RWPE2 (cell line): Measurements from ENCODE around the gene DRICH1.
"Not testable (repeated sequence)": the region's sequence is repeated elsewhere in the genome, so short reads cannot be mapped to it uniquely, and the experiment has no call there.

Experiments used
- ATAC-seq: fragments of 200-7000 bp; cut with Tn5 transposase; 3 replicates; pipeline ENCODE4 v1.9.1; 2021; ENCODE audit warnings: low read depth
- DNase-seq: peaks from one replicate; pipeline ENCODE4 v3.0.0-alpha.2; 2020; ENCODE audit warnings: low spot score
- H3K27ac ChIP-seq: fragments of 450-650 bp; 2 replicates; pipeline ENCODE4 v1.5.1; 2017; ENCODE audit warnings: mild to moderate bottlenecking; ENCODE audit not compliant: poor library complexity, severe bottlenecking
- H3K27me3 ChIP-seq: fragments of 250-450 bp; sonication (Bioruptor Pico); 2 replicates; pipeline ENCODE4 v1.5.1; 2021; ENCODE audit warnings: mild to moderate bottlenecking, moderate library complexity; ENCODE audit not compliant: insufficient read depth, poor library complexity, severe bottlenecking
- H3K36me3 ChIP-seq: fragments of 250-450 bp; sonication (Bioruptor Pico); 2 replicates; pipeline ENCODE4 v1.5.1; 2020; ENCODE audit warnings: low read depth, mild to moderate bottlenecking, moderate library complexity
- H3K4me1 ChIP-seq: fragments of 250-450 bp; sonication (Bioruptor Pico); 2 replicates; pipeline ENCODE4 v1.5.1; 2021; ENCODE audit warnings: mild to moderate bottlenecking, moderate library complexity; ENCODE audit not compliant: insufficient read depth, poor library complexity, severe bottlenecking
- H3K4me3 ChIP-seq: fragments of 250-450 bp; sonication (Bioruptor Pico); 2 replicates; pipeline ENCODE4 v1.5.1; 2021; ENCODE audit warnings: mild to moderate bottlenecking, moderate library complexity; ENCODE audit not compliant: severe bottlenecking
- H3K9me3 ChIP-seq: fragments of 250-450 bp; sonication (Bioruptor Pico); 2 replicates; pipeline ENCODE4 v1.5.1; 2021; ENCODE audit warnings: mild to moderate bottlenecking, moderate library complexity; ENCODE audit not compliant: severe bottlenecking
- TF ChIP-seq, protein P1 (sequence below): fragments of 450-650 bp; IDR thresholded peaks from one replicate; pipeline ENCODE4 v1.5.1; 2017; ENCODE audit warnings: mild to moderate bottlenecking, moderate library complexity; ENCODE audit not compliant: poor library complexity, severe bottlenecking

DRICH1 gene

GRCh38 chr22:23638611-23639010 is 6.5 kb upstream of the DRICH1 start:
- Histone ChIP-seq H3K4me1 (no peaks in the 10 kb centered on the region), H3K36me3 (no peaks in the 10 kb centered on the region), H3K27me3 (no peaks in the 10 kb centered on the region), H3K9me3 (no peaks in the 10 kb centered on the region), H3K27ac (no peak overlapping the region), H3K4me3 (no peak overlapping the region)
- DNase-seq (no peak), ATAC-seq (no peak)
- TF ChIP-seq, protein P1, sequence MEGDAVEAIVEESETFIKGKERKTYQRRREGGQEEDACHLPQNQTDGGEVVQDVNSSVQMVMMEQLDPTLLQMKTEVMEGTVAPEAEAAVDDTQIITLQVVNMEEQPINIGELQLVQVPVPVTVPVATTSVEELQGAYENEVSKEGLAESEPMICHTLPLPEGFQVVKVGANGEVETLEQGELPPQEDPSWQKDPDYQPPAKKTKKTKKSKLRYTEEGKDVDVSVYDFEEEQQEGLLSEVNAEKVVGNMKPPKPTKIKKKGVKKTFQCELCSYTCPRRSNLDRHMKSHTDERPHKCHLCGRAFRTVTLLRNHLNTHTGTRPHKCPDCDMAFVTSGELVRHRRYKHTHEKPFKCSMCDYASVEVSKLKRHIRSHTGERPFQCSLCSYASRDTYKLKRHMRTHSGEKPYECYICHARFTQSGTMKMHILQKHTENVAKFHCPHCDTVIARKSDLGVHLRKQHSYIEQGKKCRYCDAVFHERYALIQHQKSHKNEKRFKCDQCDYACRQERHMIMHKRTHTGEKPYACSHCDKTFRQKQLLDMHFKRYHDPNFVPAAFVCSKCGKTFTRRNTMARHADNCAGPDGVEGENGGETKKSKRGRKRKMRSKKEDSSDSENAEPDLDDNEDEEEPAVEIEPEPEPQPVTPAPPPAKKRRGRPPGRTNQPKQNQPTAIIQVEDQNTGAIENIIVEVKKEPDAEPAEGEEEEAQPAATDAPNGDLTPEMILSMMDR: no peak

DNA sequence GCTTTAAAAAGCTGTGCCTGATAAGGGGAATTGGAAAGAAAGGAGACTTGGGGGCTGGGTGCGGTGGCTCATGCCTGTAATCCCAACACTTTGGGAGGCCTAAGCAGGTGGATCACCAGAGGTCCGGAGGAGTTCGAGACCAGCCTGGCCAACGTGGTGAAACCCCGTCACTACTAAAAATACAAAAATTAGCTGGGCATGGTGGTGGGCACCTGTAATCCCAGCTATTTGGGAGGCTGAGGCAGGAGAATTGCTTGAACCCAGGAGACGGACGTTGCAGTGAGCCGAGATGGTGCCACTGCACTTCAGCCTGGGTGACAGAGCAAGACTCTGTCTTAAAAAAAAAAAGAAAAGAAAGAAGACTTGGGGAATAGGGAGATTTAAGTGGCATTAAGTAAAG is 3.2 kb upstream of the DRICH1 start:
- H3K27ac ChIP-seq, H3K9me3 ChIP-seq, H3K36me3 ChIP-seq, ATAC-seq, H3K4me1 ChIP-seq, H3K27me3 ChIP-seq, H3K4me3 ChIP-seq, DNase-seq: not testable (repeated sequence)

DNA sequence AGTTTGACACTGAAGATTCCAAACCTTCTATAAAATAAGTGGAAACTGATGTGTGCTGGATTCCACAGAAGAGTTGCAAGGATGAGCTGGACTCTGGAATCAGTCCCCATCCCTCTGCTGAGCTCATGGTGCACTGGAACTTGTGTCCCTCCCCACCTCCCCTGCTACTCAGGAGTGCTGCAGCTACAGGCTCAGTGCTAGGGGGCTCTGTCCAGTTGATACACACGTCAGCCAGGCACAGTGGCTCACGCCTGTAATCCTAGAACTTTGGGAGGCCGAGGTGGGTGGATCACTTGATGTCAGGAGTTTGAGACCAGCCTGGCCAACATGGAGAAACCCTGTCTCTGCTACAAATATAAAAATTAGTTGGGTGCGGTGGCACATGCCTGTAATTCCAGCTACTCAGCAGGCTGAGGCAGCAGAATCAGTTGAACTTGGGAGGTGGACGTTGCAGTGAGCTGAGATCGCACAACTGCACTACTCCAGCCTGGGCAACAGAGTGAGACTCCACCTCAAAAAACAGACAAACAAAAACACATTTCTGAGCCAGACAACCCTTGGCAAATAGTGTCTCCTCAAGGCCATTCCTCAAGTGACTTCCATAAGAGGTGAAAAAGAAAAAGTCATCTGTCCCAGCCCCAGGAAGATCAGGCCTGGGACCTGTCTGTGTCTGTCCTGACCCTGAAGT is 3.9 kb downstream of the DRICH1 start:
- not testable (repeated sequence) for H3K27ac ChIP-seq, H3K27me3 ChIP-seq, H3K9me3 ChIP-seq, H3K4me3 ChIP-seq, H3K36me3 ChIP-seq, H3K4me1 ChIP-seq, DNase-seq, ATAC-seq

DNA sequence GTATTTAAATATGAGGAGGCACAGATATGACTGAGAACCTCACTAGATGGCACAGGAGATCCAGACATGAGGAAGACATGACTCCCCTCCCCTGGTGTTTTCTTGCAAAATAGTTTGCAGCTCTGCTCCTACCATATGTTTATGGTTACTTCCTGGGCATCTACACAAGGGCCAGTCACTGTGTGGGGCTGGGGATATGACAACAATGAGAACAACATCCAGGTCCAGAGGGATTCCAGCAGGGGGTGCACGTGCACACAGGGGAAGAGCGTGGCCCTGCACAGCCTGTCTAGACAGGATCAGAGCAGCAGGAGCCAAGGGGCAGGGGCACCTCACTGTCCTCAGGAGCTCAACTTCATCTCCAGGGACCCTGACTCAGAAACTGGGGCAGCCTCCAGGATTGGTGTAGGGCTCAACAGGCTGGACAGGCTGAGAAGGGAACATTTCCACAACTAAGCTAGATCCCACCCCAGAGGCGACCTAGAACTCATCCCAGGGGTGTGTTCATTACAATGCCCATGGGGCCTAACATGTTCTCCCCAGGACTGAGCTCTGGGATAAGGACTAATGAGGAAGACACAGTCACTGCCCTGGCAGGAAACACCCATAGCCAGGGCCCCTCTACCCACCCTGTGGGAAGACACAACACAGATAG is 4.6 kb downstream of the DRICH1 start:
- H3K4me3 ChIP-seq, H3K27me3 ChIP-seq, H3K9me3 ChIP-seq, H3K36me3 ChIP-seq, H3K27ac ChIP-seq, ATAC-seq, DNase-seq, H3K4me1 ChIP-seq: not testable (repeated sequence)

DNA sequence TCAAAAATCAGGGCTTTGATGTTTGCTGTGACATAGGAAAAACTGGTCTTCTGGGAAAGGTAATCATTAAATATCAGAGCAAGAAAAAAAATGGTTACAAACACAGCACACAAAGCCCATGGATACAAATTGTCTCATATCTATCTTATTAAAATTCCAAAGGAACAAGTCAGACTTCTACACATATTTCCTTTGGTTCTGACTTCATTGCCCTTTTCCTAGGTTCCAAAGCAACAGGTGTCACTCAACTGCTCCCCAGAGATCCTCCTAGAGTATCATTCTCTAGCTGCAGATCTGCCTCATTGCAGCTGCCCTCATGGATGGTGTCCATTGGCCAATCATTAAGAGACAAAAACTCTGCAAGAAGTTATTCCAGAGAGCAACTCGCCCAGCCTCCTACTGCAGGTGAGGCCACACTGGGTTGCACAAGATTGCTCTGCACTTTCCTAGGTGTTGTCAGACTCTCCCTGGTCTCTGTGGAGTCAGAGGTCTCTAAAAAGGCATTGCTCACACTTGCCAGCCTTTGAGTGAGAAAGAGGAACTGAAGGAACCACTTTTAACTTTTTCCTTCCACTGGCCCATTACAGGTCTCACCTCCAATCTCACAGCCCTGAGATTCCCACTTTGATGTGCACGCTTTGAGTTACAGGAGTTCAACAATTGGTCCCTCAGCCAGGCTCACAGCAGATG is 5.7 kb downstream of the DRICH1 start:
- no peak for DNase-seq
- no peak overlapping the region for H3K27ac ChIP-seq
- TF ChIP-seq, protein P1: no peak
- H3K27me3 ChIP-seq: no peaks in the 10 kb centered on the region
- no peaks in the 10 kb centered on the region for H3K36me3 ChIP-seq
- no peaks in the 10 kb centered on the region for H3K4me1 ChIP-seq
- ATAC-seq: no peak
- H3K9me3 ChIP-seq: no peaks in the 10 kb centered on the region
- H3K4me3 ChIP-seq: no peak overlapping the region

DNA sequence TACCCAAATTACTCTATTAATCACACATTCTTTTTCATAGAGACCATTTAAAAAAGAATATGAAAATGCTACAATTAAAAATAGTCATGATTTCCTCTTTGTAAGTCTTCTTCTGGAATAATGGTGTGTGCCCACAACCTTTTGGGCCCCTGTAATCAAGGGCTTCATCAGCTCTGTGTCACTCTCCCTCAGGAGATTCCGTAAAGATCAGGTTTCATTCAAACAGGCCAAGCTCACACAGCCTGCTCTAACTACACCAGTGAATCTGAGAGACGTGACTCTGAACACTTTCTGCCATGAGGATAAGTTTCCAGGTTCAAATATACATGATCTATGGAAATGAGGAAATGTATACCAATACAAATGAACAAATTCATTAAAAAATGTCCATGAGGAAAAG is 9.5 kb downstream of the DRICH1 start:
- DNase-seq: no peak
- TF ChIP-seq, protein P1: no peak
- Histone ChIP-seq H3K4me3 (no peak overlapping the region), H3K36me3 (no peaks in the 10 kb centered on the region), H3K4me1 (no peaks in the 10 kb centered on the region), H3K27me3 (no peaks in the 10 kb centered on the region), H3K27ac (no peak overlapping the region), H3K9me3 (no peaks in the 10 kb centered on the region)
- ATAC-seq: no peak

GRCh38 chr22:23621916-23622315 is 10.2 kb downstream of the DRICH1 start:
- not testable (repeated sequence) for H3K27me3 ChIP-seq, H3K27ac ChIP-seq, H3K4me1 ChIP-seq, H3K4me3 ChIP-seq, H3K9me3 ChIP-seq, H3K36me3 ChIP-seq, DNase-seq, ATAC-seq
